GM12864 (cell line): ENCODE results near the gene TNS2.
A peak's percentile ranks its signal among the peaks of the same experiment; 100 is the strongest.

Experiments
- DNase-seq: peaks from one replicate; pipeline ENCODE4 v3.0.0-alpha.2; 2011; ENCODE audit warnings: low read depth
- H3K4me3 ChIP-seq: 2 replicates; pipeline ENCODE4 v1.5.1; 2011; ENCODE audit warnings: mild to moderate bottlenecking, low read depth, low read length, control low read depth
- CTCF ChIP-seq: IDR thresholded peaks from 2 replicates; pipeline ENCODE4 v1.5.1; 2011; ENCODE audit warnings: low read depth, mild to moderate bottlenecking, moderate library complexity, low read length, control low read depth, inconsistent platforms; ENCODE audit errors: missing control alignments

Gene TNS2

GRCh38 chr12:53079226-53080117 is 29.6 kb downstream of the TNS2 start, which contains the start of gene SPRYD3:
SPRYD3 (minus strand) TSS chr12:53079390; CDS start chr12:53079333, 57 bp downstream.
- DNase-seq = peak; percentile 87
- no peak for TF ChIP-seq CTCF
- peak within 1 kb of the TSS; percentile 76 for H3K4me3 ChIP-seq

DNA sequence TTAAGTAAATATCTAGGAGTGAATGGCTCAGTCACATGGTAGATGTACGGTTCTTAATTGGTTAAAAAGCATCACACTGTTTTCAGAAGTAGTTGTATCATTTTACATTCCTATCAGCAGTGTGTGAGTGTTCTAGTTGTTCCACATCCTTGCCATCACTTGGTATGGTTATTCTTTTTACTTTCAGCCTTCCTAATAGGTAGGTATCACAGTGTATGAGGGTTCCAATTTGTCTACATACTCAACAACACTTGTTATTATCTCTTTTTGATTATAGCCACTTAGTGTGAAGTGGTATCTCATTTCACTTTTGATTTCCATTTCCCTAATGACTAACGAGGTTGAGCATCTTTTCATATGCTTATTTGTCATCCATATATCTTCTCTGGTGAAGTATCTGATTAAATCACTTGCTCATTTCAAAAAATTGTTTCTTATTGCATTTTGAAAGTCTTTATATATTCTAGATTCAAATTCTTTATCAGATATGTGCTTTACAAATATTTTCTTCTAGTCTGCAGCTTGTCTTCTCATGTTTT is 32.8 kb downstream of the TNS2 start:
- DNase-seq = no peak
- H3K4me3 ChIP-seq = no peak overlapping the region
- no peak for TF ChIP-seq CTCF

DNA sequence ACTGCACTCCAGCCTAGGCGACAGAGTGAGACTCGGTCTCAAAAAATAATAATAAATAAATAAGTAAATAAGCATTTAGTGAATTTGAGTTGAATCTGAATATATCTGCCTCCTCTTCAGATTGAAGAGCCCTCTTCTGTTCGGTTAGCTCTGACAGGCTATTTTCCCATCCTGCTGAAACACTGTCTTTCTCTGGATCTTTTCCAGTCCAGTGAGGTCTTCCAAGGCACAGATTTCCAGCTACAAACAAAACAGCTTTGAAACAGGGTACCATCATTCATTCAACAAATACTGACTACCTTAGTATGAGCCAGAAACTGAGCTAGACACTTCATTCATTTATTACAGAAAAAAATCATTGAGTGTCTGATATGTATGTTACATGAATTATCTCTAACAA is 36.5 kb downstream of the TNS2 start:
- DNase-seq = no peak
- no peak for TF ChIP-seq CTCF
- H3K4me3 ChIP-seq = no peak overlapping the region

- no peak for TF ChIP-seq CTCF
- no peak overlapping the region for H3K4me3 ChIP-seq
- DNase-seq = no peak
Measured at GRCh38 chr12:53090105-53090504, 40.2 kb downstream of the TNS2 start.

- TF ChIP-seq CTCF = no peak
- DNase-seq = no peak
Measured at GRCh38 chr12:53090554-53090953, 40.7 kb downstream of the TNS2 start.

GRCh38 chr12:53091756-53092155 is 41.9 kb downstream of the TNS2 start:
- H3K4me3 ChIP-seq = no peak overlapping the region
- no peak for TF ChIP-seq CTCF
- DNase-seq = no peak

More at GRCh38 chr12:53090554-53090953, 40.7 kb downstream of the TNS2 start:
- H3K4me3 ChIP-seq = no peak overlapping the region
